GM12873 (cell line): ENCODE results near the gene STUB1.
A peak's percentile ranks its signal among the peaks of the same experiment; 100 is the strongest.

ENCODE experiments used
- CTCF ChIP-seq: IDR thresholded peaks from 2 replicates; pipeline ENCODE4 v1.5.1; 2012; ENCODE audit warnings: low read depth, mild to moderate bottlenecking, moderate library complexity, low read length, control low read depth; ENCODE audit not compliant: insufficient read depth; ENCODE audit errors: missing control alignments

STUB1 gene

DNA sequence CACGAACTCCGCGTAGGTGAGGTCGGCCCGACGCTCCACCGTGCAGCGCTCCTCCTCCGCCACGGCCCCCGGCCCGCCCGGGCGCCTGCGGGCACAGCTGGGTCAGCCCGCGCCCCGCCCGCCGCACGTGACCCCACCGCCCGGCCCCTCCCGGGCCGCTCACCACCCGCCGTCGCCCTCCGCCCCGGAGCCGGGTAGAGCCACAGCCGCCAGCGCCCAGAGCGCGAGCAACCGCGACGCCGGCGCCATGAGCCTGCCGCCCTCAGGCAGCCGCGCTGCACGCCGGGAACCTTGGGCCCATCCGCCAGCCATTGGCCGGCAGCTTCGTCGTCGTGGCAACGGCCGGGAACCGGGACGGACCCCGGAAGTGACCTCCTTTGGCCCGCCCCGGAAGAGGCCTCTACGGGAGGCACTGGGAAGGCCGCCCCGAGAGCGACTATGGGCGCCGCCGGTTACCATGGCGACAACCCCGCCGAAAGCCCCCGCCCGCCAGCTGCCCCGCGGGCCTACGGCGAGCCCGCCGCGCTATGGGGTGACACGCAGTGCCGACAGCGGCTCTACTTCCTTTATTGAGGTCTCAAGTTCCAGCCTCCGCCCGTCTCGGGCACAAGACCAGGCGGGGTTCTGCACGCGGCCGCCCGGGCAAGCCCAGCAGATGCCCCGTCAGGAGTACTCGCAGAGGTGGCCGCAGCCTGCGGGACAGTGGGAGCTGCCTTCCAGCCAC, 4.0 kb downstream of the STUB1 start, which contains the start of gene JMJD8:
Gene JMJD8 (minus strand): TSS at position 264 of the 724 bp plus-strand sequence. CDS start 15 bp downstream, at position 249.
- TF ChIP-seq CTCF, result no peak

DNA sequence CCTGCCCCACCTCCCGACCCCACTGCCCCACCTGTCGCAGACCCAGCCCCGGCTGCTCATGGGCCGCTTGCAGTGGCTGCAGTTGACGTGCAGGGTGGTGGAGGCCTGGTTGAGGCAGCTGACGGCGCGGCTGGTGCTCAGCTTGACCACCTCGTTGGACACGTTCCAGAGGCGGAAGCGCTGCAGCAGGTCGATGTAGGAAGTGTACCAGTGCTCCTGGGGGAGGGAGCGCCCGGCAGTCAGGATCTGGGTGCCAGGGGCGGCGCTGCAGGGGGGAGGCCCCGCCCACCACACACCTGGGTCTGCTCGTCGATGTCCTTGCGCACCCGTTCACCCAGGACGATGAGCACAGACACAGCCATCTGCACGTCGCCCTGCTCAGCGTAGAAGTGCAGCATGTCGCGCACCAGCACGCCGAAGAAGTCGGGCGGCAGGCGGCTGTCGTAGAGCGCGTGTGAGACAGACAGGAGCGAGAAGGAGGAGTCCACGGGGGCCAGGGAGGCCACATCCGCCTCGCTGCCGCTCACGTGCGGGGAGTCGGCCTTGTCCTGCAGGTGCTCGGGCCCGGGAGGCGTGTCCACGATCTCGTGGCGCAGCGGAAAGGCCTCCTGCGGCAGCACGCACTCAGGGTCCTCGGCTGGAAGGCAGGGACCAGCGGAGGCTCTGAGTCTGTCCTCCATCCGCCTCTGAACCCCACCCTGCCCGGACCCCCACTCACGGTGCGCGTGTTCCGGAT, 4.9 kb downstream of the STUB1 start:
- no peak for TF ChIP-seq CTCF

GRCh38 chr16:685967-686366, 5.8 kb downstream of the STUB1 start:
- peak; percentile 44 for TF ChIP-seq CTCF

DNA sequence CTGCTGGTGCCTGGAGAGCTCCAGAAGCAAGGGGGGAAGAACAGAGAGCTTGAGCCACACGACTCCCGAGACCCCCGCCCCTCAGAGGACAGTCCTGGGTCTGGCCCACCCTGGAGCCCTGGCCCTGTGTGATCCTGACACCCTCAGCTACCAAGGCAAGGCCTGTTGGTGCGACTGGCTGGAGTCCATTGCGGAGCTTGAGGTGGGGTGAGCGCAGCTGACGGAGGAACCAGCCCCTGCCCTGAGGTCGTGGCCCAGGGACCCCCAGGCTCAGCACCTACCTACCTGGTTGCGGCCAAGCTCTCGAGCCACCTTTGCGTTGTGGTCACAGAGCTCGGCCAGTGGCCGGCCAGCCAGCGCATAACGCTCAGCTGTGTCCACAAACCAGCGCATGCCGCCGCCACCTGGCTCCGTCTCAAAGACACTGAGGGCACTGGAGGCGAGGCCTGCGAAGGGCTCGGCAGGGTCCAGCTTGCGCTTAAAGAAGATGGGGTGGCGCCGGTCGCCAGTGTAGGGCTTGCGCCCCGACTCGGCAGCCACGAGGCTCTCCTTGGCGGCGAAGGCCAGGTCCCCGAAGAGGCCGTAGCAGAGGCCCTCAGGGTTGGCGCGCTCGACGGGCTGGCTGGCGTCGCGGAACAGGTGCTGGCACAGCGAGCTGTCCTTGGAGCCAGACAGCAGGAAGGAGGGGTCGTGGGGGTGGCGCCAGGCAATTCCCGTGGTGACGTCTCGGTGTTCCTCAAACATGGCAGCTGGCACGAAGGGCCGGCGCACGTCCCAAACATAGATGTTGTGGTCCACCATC, 6.5 kb downstream of the STUB1 start:
- TF ChIP-seq CTCF, result no peak

DNA sequence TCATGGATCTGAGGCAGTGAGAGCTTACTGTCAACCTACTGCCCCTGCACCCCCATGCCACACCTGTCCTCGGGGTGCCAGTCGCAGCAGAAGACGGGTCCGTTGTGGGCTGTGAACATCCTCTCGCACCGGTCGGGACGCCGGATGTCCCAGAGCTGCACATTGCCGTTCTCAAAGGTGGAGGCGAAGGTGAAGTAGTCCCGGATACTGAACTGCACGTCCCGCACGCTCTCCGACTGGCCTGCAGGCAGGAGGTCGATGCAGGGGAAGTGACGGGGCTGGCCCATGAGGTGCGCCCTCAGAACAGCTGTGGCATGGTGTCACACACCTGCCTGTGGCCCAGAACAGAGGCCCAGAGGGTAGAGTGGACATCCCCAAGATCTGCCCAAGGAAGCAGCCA, 7.3 kb downstream of the STUB1 start:
- TF ChIP-seq CTCF, result no peak

GRCh38 chr16:689175-689897, 9.1 kb downstream of the STUB1 start:
- TF ChIP-seq CTCF, result no peak
